Limb (tissue), 2 donors: ENCODE measurements around the gene TMPRSS13.

Experiments
- DNase-seq, 2 donors: peaks; one replicate each; pipeline ENCODE4 v3.0.0-alpha.2; 2016; ENCODE audit errors: extremely low spot score in 2 of 2

TMPRSS13 gene

DNA sequence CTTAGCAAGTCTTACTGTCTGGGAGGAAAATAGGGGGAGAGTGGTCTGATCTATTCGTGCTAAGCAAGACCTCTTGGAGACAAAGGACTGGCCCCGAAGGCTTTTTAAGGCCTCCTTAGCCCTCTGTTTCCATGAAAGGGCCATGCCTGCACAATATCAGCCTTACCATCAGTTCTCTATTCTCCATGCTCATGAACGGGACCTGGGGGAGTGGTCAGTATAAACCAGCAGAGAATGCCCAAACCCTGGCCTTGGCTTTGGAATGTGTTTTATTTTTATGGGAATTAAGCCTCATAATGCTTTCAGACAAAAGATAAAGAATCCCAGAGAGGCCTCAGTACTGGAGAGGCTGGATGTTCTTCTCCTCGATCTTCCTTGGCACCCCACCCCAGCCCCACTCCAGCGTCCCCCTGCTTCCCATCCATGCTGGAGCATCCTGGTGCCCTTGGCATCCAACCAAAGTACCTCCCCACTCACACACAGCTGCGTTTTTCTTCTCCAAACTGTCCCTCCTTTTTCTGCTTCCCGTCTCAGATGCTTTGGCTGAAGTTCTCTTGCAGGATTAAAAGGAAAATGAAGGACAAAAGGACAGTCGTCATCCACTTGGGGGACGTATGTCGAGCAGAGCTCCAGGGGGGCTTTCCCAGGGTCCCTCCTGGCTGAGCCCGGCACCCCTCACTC, 71.3 kb downstream of the TMPRSS13 start:
- no peak for DNase-seq

DNA sequence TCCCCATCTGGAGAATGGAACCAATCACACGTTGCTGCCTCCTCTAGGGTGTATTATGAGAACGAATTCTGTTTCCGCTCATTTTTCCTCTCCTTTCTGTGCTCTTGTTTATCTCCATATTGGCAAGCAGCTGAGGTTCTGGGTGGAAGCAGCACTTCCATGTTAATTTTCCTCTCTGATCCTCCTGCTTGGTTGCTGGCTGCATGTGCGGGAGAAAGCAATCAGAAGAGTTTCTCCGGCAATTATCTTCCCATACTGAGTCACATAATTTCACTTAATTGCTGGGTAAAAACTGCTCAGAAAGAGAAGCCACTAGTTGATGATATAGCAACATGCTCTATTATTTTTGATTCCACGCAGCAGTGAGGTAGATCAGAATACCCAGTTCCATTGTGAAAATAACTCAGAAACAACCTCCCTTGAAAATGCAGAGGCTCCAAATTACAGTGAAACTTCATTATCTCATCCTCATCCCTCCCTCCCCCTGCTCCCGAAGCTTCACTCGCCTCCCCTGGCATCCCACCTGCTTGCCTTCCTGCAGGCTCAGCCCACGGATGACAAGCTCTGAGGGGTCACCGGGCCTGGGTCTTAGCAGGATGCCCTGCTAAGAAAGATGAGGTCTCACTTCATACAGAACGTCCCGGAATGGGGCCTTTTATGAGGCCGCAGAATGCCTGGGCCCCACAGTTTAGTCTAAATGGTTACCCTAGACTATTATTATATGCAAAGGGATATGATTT, 73.1 kb downstream of the TMPRSS13 start:
- DNase-seq, result no peak

DNA sequence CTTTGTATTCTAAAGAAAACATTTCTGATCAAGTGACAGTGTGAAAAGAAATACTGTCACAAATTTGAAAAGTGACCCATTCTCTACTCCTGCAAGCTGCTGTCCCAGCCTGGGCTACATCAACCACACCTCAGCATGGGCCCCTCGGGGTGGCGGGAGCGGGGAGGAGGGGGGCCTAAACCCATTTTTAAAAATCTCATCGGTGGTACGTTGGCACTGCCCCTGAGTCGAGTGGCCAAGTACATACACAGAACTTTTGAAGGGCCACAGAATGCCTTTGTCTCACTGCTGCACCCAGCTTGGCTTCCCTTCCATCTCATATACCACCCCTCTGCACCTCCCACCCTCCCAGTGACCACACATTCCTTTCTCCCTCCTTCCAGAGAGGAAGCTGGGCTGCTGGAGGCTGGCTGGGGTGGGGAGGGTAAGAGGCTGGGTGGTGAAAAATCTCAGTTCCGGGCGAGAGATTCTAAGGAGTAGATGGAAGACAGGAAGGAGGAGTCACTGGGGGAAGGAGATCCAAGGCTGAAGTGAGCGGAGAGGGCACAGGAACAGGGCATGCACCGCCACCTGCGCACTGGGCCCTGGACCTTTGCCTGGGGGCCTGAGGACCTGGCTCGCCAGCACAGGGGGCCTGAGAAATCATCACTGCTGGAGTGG, 73.9 kb downstream of the TMPRSS13 start:
- peak in 1 of 2 donors; percentile 16 for DNase-seq

DNA sequence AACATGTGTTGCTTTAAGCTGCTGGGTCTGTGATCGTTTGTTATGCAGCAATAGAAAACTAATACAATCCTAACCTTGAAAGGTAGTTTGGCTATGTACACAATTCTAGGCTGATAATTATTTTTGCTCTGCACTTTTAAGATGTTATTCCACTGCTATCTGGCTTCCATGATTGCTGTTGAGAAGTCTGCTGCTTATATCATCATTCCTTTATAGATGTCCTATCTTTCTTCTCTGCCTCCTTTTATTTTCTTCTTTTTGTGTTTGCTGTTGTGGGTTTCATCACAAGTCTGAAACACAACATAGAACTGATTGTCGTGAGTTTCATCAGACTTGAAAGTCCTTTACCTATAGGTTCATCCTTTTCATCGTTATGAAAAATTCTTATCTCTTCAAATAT, 76.9 kb downstream of the TMPRSS13 start:
- no peak for DNase-seq

DNA sequence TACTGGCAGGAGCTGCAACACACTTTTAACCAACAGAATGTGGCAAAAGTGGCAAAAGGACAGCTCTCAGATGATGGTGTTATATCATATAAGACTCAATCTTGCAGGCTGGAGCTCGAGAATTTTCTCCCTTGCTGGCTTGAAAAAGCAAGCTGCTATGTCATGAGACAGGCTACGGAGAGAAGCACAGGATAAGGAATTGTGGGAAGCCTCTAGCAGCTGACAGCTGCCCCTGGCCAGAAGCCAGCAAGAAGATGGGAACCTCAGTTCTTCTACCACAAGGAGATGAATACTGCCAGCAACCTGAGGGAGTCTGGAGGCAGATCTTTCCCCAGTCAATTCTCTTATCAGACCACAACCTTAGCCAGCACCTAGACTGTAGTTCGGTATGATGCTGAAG, 77.3 kb downstream of the TMPRSS13 start:
- DNase-seq, result no peak

DNA sequence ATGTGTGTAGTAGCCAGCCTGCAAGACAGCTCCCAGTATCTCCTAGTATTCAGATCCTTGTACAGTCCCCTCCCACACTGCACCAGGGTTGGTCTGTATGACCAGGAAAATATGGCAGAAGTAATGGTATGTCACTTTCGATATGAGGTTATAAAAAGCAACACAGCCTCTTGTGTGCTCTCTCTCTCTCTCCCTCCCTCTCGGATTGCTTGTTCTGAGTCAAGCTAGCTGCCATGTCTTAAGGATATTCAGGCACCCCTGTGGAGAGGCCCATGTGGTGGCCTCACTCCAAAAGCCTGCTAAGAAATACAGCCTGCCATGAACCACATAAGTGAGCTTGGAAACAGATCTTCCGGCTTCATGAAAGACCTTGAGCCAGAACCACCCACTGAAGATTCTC, 78.1 kb downstream of the TMPRSS13 start:
- DNase-seq, result peak in 1 of 2 donors; percentile 69
